Right lobe of liver (tissue), 4 donors: ENCODE data around the gene DNASE1.

Experiments
- CTCF ChIP-seq, 4 donors: fragments of 200-600 bp in 3 of 4; fragments of 450-650 bp in 1 of 4; IDR thresholded peaks; one replicate each; pipeline versions ENCODE4 v1.5.1 to v1.8.0; 2016 to 2022; ENCODE audit warnings: antibody characterized with exemption in 4 of 4, mild to moderate bottlenecking in 2 of 4
- POLR2A ChIP-seq: fragments of 450-650 bp; IDR thresholded peaks from one replicate; pipeline ENCODE4 v1.6.1; 2017; ENCODE audit warnings: antibody characterized with exemption, mild to moderate bottlenecking
- donor health status: DM: no; HTN: no; CAD: no.
- donor health status: DM: no; HTN: no; CAD: no.
- donor health status: DM: no; HTN: yes; CAD: no.

- TF ChIP-seq POLR2A: no peak
- TF ChIP-seq CTCF (IDR thresholded peaks at IDR 0.05): no peak
Observed at GRCh38 chr16:3640632-3641501, 13.6 kb upstream of the DNASE1 start.
